Measurements from ENCODE around the gene REPIN1.

The REPIN1 gene

GRCh38 chr7:150421831-150422230, 53.2 kb downstream of the REPIN1 start:
- Histone ChIP-seq H3K27ac (ENCODE audit: low read depth, low read length) (no peak overlapping the region), H3K36me3 (ENCODE audit: control insufficient read depth in 1 of 2, insufficient read depth in 2 of 2, low read length in 2 of 2) (no peaks in the 10 kb centered on the region), H2BK120ac (ENCODE audit: insufficient read depth, low read length, poor library complexity) (no peak overlapping the region), H3K4ac (ENCODE audit: low read depth, low read length) (no peak overlapping the region), H2AK5ac (ENCODE audit: low read length) (no peak overlapping the region), H3K79me1 (ENCODE audit: low read length) (no peaks in the 10 kb centered on the region), H3K9me3 (ENCODE audit: insufficient read depth, low read depth, low read length) (no peaks in the 10 kb centered on the region), H3K27me3 (ENCODE audit: insufficient read depth, low read length) (no peaks in the 10 kb centered on the region), H3K9ac (ENCODE audit: low read length) (no peak overlapping the region), H3K4me3 (ENCODE audit: low read depth, low read length) (no peak overlapping the region), H2BK12ac (ENCODE audit: low read length) (no peak overlapping the region), H3K14ac (ENCODE audit: low read length) (no peak overlapping the region), H2BK5ac (ENCODE audit: low read depth, low read length, poor library complexity) (no peak overlapping the region), H4K8ac (ENCODE audit: low read depth, low read length) (no peak overlapping the region), H3K23ac (ENCODE audit: low read length) (no peak overlapping the region), H3K4me2 (ENCODE audit: low read length) (no peak overlapping the region), H3K79me2 (ENCODE audit: control insufficient read depth, insufficient read depth, low read length, poor library complexity) (no peaks in the 10 kb centered on the region), H4K12ac (ENCODE audit: low read depth, low read length) (no peak overlapping the region), H3K18ac (ENCODE audit: low read length) (no peak overlapping the region), H4K91ac (ENCODE audit: low read depth, low read length) (no peak overlapping the region), H3K4me1 (ENCODE audit: control insufficient read depth in 1 of 2, insufficient read depth in 2 of 2, low read length in 2 of 2) (no peaks in the 10 kb centered on the region), H2AFZ (ENCODE audit: insufficient read depth, low read length, poor library complexity) (no peak overlapping the region)
- no peak for DNase-seq
- no CpG with 5 or more reads among the region's 17 CpGs for WGBS (ENCODE audit: extremely low coverage, insufficient coverage, insufficient read length)
